Inflammatory macrophage treated with lipopolysaccharide for 4 hours (primary cell): ENCODE data around the gene ETNK2.

Experiments
- DNase-seq: peaks from one replicate; pipeline ENCODE4 v3.0.0-alpha.2; 2020

ETNK2 gene, protein sequence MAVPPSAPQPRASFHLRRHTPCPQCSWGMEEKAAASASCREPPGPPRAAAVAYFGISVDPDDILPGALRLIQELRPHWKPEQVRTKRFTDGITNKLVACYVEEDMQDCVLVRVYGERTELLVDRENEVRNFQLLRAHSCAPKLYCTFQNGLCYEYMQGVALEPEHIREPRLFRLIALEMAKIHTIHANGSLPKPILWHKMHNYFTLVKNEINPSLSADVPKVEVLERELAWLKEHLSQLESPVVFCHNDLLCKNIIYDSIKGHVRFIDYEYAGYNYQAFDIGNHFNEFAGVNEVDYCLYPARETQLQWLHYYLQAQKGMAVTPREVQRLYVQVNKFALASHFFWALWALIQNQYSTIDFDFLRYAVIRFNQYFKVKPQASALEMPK

DNA sequence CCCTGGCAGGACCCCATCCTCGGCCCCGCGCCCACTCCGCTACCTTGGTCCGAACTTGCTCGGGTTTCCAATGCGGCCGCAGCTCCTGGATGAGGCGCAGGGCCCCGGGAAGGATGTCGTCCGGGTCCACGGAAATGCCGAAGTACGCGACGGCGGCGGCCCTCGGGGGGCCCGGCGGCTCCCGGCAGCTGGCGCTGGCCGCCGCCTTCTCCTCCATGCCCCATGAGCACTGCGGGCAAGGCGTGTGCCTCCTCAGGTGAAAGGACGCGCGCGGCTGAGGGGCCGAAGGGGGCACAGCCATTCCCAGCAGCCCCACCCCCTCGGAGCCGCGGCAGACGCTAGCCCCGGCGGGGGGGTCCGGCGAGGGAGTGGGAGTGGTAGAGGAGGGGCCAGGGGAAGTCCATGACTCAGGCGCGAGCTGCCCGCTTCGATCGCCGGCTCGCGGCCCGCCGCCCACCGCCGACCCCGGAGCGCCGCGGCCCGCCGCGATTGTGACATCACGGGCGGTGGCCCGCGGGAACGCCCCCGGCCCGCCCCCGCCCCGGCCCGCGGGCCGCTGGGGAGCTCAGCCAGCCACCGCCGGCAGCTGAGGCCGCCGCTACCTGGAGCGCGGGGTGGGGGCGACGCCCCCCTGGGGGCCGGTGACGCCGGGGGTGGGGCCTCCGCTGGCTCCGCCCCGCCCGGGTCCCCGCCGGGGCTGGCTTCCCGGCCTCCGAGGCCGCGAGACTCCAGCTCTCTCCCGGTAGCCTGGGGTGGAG is at the start of gene ETNK2:
Gene ETNK2 (minus strand): TSS at position 493 of the 758 bp plus-strand sequence. CDS start 192 bp downstream, at position 301.
- DNase-seq = peak; percentile 21

DNA sequence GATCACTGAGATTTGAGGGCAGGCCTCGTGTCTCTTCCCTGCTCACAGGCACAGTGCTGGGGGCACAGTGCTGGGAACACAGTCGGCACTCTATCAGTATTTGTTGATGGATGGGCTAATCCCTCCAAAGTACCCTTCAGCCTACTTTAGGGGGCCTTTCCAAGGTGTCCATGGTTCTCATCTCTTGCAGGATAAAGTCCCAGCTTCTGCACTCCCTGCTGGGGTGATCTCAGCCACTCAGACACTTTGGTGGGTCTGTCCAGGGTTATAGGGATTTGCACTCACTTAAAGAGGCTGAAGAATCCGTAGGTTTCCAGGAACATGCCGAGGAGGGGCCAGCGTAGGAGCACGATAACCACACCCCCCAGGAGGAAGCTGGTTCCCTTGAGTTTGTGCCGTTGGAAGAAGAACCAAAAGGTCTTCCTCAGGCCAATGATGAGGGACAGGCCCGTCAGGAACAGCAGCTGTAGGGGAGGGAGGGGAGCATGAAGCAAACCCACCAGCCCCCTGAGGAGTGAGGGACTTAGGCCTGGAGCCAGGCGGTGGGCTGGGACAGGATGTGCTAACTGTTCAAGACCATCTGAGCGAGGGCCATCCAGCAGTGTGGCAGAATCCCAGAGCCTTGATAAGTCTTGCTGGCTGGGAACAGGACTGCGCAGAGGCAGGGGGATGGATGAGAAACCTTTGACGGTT is 49.6 kb upstream of the ETNK2 start:
- no peak for DNase-seq

DNA sequence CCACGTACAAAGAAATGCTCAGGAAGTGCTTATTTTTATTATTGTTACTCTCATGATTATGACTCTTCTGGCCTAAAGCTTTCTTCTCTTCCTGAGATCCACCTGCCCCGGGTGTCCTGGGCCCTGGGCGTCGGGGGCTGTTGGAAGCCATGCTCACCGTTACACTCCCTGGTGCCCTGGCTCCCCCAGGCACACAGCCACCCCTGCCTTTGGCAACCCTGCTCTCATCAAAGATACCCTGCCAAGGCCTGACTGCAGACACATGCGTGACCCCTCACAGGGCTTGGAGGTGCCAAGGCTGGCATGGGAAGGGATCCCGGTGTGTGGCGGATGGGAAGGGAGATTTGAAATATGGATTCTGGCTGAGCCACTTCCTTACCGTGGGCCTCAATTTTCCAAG is 47.7 kb upstream of the ETNK2 start:
- no peak for DNase-seq

DNA sequence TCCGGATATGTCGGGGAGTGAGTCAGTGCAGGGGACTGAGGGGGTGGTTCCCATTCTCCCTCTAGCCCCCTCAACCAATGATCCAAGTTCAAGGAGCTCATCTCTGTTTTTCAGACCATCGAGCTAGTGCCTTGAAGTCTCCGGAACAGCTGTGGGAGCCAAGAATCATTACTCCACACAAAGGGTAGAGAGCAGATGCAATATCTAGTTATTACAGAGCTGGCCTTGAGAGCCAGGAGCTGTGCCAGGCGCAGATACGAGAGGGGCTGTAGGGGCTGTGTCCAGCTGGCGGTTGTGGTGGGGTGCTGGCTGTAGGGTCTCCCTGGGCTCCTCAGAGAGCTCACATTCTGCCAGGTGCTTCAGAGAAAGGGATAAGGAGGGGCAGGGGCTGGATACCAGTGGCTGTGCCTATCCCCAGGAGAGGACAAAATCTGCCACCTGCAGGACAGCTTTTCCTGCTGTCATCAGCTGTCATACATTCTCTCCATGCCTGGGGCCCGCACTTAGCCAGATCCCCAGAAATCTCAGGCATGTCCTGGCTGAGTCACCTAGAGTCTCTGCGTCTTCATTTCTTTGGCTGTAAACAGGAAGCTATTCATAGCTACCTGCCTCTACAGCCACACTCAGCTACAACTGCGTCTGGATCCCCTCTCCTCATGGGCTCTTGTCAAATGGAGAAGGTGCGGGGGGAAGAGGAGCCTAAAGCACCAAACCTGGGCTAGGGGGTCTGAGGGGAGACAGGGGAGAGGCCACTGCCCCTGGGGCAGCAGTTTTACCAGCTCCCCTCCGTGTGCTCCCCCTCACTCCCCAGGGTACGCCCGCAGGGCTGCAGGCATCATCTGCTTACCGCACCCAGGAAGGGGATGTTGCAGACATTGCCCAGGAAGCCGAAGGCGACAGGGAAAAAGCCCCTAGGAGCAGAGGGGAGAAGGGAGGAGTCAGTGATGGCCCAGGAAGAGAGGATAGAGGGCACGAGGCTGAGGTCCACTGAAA is 46.8 kb upstream of the ETNK2 start:
- no peak for DNase-seq

DNA sequence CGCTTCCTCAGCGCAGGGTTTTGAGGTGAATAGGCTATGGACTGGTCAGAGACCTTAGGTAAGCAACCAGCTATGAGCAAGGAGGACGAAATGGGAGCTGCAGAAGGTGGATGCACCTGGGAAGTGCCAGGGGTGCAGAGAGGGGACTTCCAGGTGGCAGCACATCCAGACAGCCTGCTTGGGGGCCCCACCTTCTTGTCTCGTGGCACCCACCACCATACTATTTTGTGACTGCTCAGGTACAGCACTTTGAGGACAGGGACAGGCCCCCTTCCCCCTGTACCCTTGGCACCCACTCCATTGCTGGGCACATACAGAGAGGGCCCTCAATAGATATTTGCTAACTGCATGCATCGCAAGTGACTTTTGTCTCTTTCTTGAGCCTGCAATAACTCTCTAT is 45.2 kb upstream of the ETNK2 start:
- no peak for DNase-seq

DNA sequence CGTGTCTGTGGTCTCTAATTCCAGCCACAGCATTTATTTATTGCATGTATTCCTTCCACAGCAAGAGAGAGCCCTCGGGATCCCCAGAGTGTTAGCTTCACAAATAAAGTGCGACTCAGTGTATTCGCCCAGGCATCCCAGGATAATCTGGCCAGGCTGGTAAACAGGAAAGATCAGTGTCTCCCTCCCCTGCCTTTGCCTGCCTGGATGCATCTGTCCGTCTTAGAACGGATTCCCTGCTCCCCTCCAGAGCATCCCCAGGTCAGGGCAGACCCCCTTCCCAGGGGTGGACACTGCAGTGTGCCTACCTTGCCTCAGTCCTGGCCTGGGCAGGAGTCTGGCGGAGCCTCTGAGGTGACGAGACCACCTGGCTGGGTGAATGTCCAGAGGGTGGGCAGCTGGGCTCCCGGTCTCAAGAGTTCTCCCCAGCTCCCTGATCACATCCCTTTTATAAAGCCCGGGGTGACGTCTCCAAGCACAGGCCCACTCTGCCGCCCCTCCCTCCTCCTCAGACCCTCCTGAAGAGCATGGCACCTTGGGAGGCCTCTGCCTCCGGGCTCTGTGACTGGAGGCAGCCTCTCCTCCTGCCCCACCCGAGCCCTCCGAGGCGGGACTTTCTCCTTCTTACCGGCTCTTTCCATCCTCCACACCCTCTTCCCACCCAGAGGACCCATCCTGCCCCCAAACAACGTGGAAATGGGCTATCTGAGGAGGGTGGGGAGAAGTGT is 44.4 kb upstream of the ETNK2 start, which contains the start of gene KISS1:
Gene KISS1 (minus strand): TSS at position 424 of the 728 bp plus-strand sequence. CDS start 3,615 bp downstream, outside the sequence.
- DNase-seq = no peak

DNA sequence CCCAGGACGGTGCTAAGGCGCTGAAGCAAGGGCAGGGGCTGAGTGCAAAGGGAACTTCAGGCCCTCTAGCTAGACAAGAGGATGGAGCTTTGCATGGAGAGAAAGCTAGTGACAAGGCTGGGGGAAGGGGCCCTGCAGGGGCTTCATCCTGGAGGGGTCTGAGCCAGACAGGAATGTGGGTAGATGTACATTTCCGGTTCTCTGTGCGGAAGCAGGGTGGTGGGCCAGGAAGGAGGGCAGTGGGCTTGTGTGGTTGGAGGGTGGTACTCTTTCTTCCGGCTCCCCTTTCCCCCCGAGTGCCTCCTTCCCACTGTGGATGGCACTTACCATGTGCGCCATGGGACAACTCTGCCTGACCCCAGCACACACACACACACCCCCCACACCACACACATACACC is 42.9 kb upstream of the ETNK2 start:
- no peak for DNase-seq

DNA sequence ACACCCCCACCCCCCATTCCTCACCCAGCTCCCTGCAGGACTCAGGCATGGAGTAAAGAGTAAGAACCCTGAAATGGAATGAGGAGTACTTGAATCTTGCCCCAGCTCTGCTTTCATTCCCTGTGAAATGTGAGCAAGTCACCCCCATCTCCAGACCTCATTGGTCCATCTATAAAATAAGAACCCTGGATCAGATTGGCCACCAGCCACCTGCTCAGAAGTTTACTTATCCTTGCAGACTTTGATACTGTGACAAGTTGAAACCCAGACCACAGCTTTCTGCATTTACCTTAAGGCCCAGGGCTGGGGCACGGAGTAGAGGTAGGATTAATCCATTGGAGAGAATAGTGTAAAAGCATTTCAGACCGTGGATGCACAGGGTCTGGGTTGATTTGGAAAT is 42.2 kb upstream of the ETNK2 start:
- no peak for DNase-seq

DNA sequence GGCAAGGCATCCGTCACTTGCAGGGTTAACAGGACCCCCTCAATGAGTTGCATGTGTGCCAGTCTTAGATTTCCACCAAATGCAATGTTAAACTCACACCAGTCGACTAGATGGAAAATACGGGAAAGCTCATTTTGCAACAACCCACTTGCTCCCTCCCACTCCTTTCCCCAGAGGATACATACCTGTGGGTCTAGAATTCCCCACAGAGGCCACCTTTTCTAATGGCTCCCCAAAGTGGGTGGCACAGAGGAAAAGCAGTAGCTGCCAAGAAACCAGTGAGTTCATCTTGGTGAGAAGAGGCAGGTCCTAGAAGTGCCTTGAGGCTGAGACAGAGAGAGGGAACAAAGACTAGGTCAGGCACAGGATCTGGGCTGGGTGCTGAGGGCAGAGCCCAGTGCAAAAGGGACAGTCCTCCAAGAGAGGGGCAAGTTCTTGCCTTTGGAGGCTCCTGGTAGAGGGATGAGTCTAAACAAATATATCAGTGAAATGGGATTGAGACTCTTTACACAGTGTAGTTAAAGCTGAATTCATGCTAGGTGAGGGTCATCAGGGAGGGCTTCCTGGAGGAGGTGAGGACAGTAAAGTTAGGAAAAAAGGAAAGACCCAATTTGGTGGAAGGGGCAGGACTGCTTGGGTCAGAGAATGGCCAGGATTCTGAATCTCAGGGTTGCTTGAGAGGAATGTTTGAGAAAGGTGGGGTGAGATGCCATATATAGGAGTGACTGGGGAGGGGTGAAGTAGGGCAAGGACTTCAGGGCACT is 40.9 kb upstream of the ETNK2 start:
- DNase-seq = no peak

DNA sequence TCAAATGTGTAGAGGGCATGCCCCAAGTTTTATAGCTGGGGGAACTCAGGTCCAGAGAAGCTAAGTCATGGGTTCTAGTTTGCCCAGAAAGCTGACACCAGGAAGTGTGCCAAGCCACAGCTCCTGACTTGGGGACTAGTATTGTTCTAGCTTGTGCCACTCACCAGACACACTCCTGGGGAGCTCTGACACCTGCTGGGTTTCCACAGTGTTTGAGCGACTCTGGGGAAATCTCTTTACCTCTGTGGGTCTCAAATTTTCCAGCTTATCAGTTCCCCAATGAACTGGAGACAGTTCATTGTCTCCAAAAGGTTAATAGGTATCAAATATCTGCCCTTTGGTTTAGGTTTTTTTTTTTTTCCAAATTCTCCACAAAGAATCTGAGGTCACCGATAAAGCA is 40.2 kb upstream of the ETNK2 start:
- DNase-seq = no peak

DNA sequence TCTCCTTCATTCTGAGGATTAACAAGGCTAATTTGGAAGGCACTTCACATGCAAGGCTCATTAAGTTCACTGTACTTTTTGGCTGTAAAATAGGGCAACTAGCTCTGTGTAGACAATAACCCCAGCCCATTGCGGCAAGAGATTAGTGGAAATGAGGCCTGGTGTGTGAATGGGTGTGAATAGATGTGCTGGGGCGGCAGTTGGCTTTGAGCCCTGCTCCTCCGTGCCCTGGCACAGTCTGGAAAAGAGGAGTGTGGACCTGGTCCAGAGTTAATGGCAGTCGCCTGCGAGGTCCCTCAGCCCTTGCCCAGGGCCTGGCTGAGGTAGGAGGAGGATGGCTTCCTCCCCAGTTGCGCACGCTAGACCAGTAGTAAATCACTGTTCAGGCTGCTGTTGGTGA is 39.6 kb upstream of the ETNK2 start:
- DNase-seq = no peak

DNA sequence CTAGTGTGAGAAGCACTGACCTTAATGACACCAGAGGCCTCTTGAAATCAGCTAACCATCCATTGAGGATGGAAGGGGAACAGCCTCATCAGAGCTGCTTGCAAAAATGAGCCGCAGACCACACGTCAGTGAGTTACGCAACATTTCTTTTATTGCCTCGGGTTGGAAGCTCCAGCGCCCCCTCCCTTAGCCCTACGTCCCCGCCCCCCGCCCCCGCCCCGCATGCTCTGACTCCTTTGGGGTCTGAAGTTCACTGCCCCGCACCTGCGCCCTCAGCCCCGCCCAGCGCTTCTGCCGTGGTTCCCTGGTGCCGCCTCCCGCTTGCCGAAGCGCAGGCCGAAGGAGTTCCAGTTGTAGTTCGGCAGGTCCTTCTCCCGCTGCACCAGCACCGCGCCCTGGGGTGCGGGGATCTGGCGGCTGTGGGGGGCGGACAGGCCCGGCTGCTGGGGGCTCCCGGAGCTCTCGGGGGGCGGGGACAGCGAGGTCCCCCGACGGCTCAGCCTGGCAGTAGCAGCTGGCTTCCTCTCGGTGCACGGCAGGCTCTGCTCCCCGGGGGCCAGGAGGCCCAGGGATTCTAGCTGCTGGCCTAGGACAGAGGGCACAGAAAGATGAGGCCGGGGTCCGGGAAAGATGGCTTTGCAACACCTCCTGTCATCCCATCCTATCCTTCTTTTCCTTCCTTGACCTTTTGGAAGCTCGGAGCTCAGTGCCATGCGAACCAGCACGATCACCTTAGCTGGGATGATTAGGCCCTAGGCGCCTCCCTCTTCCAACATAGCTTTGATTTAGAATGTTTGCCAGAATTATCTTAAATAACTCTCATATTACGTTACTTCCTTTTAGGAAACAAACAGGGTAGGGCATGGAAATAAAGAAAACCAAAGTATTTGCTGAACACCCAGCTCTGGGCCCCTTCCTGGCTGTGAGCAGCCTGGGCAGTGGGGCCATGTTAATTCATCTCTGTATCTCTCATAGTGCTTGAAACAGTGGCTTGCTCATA is 38.7 kb upstream of the ETNK2 start:
- peak; percentile 80 for DNase-seq

DNA sequence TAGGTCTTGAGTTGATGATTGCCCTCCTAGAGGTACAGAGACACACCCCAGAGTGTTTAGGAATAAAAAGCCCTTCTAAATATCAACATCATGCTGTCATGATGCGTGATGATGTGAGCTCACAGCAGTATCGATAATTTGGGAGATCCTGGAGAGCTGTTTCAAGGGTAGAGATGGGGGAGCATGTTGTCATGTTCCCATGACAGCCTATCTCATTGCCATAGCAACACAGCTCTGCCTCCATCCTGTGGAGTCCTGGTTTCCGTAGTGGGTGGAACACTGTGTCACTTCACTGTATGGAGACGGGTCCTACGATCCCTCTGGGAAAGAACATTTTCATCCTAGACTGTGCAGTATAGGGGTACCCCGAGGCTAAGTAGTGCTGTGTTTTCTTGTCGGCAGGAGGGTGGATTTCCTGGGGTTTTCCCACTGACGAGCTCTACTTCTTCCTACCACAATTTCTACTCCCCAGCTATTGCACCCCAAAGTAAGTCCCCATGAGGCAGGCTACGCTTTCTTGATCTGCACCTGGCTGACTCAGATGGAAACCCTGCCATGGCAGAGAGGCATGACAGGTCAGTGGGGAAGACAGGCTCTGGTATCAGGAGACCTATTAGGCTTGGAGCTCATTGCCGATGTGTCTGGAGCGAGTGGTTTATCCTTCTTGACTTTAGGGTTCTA is 37.3 kb upstream of the ETNK2 start:
- DNase-seq = no peak

DNA sequence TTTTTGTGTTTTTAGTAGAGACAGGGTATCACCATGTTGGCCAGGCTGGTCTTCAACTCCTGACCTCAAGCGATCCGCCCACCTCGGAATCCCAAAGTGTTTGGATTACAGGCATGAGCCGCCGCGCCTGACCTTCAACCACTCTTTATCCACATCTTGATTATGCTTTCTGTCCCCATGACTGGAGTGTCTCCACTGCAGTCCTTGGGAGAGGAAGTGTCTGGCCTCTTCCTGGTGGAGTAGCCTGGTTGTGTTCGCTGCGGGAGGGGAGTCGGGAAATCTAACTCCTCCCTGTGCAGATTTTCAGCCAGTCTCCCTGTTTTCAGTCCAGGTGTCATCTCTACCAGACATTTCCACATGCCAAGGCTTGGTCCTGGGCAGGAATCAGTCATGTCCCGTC is 34.8 kb upstream of the ETNK2 start:
- DNase-seq = no peak

DNA sequence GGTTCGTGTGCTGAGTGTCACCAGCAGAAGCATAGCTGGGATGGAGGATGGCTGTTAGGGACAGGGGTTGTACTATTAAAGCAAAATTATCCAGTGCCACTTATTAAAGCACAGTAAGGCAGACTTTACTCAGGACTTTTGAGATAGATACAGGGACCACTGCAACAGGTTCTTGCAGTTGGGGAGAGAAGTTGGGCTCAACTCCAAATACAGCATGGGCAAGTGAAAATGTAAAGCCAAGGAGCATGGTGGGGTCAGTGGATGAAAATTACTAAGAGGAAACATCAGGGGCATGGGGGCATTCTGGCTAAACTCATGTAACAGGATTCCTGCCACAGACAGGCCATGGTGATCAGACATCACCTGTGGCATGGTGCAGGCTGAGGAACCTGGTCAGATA is 29.3 kb upstream of the ETNK2 start:
- no peak for DNase-seq

DNA sequence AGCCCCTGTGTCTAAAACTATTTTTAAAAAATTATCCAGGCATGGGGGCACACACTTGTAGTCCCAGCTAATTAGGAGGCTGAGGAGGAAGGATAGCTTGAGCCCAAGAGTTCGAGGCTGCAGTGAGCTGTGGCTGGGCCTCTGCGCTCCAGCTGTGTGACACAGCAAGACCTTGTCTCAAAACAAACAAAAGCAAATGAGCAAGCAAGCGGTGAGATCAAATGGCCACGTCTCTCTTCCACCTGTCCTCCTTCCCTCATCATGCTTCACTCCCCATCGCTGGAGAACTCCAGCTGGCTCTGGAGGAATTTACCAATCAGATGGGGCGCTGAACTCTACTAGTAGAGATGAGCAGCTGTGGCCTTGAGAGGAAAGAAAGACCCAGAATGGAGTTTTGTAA is 28.3 kb upstream of the ETNK2 start:
- no peak for DNase-seq

DNA sequence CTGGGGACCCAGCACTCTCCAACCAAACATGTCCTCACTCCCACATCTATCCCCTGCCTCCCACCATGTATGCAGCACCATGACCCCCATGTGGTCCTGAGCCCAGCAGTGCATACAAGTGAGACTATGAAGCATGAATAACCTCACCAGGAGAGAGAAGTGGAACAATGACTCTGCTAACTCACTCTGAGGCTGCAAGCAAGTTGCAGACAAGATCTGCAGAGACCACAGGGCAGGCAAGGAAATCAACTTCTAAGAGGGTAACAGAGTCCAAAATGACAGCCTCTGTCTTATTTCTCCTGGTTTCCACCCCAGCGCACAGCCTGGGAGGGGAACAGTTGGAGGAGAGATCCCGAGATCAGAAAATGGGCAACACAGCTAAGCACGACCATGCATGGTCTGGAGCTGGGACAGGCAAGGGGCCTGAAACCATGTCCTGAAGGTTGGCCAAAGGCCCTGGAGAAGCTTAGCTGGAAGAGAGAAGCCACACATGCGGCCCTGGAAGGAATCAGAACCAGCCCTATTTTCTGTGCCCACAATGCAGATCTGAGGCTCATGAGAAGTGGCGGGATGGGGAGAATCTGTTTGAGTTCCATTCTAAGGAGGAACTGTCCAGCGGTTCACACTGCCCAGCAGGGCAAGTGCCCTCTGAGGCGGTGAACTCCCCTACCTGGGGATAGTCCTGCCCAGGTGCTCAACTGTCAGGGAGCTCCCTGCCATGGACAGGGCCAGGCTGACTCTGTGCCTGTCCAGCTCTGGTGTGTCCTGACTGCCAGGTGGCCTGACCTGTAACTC is 26.8 kb upstream of the ETNK2 start:
- no peak for DNase-seq

DNA sequence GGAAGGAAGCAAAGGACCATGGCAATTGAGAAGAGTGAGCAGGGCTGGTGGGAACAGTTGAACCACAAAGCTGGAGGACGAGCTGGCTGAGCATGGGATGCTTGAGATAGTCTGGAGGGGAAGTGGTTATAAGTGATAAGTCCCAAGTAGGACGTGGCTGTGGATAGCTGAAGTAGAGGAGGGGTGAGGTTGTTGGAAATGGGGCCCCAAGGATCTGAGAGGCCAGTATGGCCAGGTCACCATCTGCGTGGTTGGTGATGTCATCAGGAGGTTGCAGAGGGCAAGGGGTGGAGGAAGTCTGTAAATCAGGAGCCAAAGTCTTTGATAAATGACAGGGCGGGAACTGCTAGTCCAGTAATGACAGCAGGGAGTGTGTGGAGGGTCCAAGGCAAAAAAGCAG is 25.3 kb upstream of the ETNK2 start:
- DNase-seq = peak; percentile 14
